Activated CD8-positive, alpha-beta memory T cell treated with anti-CD3 and anti-CD28 coated beads for 4 hours (primary cell): Measurements from ENCODE around the gene CRYZL1.

Experiments
- DNase-seq, 2 donors: peaks; one replicate each; pipeline ENCODE4 v3.0.0-alpha.2; 2020; ENCODE audit warnings: low read depth in 2 of 2

The CRYZL1 gene

GRCh38 chr21:33661146-33661545 lies 19.6 kb upstream of the CRYZL1 start:
- no peak for DNase-seq

DNA sequence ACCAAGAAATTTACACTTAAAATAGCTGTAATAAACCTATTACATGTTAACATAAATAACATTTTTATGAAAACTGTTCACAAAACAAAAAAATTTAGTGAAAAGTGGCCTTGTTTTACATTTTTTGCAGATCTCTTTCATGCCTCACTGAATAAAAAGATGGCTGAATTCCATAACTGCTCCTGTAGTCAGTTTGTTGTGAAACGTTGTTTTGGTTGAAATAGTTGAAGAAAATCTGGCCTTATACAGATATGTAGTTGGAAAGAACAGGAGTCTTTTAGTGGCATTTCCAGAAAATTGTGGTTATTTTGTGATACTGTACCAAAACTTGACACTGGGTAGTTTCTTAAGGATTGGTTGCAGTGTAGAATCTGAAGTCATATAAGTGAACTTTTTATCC lies 18.9 kb upstream of the CRYZL1 start:
- no peak for DNase-seq

DNA sequence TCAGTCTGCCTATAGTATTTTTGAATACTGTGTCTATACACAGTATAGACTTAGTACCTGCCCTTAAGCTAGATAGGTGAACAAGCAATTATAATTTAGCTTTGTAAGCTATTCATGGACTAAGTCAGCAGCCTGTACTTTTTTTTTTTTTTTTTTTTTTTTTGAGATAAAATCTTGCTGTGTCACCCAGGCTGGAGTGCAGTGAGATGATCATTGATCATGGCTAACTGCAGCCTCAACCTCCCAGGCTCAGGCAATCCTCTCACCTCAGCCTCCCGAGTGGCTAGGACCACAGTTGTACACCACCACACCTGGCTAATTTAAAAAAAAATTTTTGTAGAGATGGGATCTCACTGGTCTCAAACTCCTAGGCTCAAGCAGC lies 18.0 kb upstream of the CRYZL1 start:
- no peak for DNase-seq

GRCh38 chr21:33658919-33659567 lies 17.5 kb upstream of the CRYZL1 start:
- no peak for DNase-seq

DNA sequence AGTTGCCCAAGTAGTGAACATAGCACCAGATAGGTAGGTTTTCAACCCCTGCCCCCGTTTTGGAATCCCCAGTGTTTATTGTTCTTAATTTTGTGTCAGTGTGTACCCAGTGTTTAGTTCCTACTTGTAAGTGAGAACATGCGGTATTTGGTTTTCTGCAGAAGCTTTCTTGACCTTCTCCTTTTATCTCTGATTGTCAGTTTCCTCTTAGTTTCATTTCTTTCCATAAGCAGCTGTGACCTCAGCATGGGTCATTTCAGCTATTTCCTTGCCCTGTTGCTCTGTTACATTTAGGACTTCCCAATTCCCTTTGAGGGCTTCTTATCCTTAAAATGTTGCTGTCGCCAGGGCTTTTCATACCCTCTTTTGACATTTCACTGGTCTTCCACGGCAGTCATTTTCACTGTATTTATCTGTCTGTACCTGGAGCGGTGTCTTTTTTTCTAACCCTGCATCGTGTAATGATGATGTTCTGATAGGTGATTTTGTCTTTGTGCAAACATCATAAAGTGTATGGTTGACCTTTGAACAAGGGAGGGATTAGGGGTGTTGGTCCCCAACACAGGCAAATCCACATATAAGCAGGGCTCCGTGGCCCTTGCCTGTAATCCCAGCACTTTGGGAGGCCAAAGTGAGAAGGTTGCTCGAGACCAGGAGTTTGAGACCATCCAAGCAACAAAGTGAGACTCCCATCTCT lies 15.7 kb upstream of the CRYZL1 start:
- no peak for DNase-seq

GRCh38 chr21:33655588-33656221 lies 14.2 kb upstream of the CRYZL1 start:
- no peak for DNase-seq

- DNase-seq = no peak
Observed at GRCh38 chr21:33654412-33654811, 12.9 kb upstream of the CRYZL1 start.

DNA sequence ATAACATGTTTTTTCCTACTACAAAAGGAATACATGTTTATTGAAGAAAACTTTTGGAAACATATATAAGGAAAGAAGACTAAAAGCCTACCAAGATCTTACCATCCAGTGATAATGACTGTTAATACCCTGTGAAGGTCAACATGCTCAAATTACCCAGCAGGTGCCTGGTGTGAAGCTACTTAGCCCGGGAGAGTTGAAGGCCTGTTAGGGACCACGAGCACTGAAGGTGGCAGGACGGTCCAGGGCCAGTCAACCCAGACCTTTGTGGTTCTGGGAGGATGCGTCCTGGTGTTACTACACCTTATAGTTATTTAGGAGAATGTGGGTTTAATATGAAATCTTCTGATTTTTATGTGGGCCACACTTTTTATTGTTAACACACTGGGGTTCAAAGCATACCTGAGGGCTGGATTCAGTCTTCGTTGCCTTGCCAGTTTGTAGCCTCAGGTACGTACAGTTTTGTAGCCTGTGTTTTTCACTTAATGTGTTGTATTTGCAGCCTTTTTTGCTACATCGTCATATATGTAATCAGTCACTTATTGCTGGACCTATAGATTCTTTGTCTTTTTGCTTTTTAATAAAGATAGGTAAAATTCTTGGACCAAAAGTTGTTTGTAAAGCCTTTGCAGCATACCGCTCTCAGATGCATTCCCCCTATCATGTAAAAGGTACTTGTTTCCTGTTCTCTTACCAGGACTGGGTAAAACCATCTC lies 10.6 kb upstream of the CRYZL1 start:
- no peak for DNase-seq

DNA sequence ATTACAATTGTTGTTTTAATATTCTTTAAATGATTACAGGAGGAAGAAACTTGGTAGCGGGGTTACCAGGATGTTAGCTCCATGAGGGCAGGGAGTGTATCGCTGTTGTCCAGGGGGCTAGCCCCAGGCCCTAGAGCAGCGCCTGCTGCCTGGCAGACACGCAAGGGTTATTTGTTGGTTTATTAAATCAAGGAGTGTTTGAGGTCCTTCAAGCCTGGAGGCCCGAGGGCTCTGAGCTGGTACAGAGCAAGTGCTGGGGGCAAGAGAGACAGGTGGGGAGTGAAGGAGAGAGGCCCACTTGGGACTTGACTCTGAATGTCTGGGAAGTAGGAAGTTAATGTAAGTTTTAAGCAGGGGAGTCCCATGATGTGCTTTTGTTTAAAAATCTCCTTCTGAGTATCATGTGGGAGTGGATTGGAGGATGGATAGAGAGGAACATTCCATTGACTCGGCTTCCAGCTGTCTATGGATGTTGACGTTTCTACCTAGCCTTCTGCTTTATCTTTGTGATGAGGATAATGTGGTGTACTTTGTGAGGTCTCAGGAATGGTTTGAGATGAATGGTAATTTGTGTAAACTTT lies 9.5 kb upstream of the CRYZL1 start:
- no peak for DNase-seq

DNA sequence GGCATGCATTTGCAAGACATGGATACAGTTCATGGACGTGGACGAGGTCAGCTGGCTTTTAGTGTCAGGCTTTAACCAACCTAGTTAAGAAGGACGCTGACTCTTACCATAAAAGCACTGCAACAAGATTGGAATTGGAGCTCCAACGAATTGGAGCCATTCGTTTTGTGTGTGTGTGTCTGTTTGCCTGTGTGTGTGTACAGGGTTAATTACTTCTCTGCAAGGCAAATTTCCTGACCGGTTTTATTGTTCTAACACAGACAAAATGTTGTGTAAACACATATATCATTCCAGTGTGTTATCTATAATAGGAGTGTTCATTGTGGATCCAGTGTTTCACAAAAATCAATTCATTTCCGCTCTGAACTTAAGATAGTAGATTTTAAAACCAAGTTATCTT lies 8.7 kb upstream of the CRYZL1 start:
- DNase-seq = no peak

GRCh38 chr21:33648555-33648954 lies 7.0 kb upstream of the CRYZL1 start:
- DNase-seq = no peak

GRCh38 chr21:33647587-33647986 lies 6.0 kb upstream of the CRYZL1 start:
- no peak for DNase-seq

GRCh38 chr21:33645730-33646129 lies 4.2 kb upstream of the CRYZL1 start:
- DNase-seq = no peak

- DNase-seq = no peak
Observed at GRCh38 chr21:33644383-33645074, 3.0 kb upstream of the CRYZL1 start.

DNA sequence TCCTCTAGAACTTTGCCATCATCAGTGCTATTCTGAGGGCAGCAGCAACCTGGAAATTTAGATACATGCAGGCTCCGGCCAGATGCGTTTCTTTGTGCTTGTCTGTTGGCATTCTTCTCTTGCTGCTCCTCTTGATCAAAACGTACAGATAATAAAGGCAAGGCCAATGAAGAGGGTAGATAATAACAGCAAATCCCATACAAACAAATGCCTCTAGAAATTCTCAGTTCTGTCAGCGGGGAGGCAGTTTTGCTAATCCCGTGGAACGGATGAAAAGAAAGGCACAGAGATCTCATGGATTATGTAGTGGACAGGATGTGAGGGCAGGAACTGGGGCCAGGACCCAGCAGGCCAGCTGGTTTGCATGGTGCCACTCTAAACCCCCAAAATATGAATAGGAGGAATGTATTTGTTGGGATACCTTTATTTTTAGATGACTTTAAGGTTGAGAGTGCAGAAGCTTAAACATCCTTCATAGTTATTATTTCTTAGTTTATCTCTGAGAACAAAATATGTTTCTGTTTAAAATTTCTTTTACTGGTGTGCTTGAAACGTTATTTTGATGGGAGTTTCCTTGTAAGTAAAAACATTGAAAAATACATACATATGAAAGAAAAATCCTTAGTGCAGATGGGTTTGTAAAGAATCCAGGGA lies 2.2 kb upstream of the CRYZL1 start:
- DNase-seq = no peak

DNA sequence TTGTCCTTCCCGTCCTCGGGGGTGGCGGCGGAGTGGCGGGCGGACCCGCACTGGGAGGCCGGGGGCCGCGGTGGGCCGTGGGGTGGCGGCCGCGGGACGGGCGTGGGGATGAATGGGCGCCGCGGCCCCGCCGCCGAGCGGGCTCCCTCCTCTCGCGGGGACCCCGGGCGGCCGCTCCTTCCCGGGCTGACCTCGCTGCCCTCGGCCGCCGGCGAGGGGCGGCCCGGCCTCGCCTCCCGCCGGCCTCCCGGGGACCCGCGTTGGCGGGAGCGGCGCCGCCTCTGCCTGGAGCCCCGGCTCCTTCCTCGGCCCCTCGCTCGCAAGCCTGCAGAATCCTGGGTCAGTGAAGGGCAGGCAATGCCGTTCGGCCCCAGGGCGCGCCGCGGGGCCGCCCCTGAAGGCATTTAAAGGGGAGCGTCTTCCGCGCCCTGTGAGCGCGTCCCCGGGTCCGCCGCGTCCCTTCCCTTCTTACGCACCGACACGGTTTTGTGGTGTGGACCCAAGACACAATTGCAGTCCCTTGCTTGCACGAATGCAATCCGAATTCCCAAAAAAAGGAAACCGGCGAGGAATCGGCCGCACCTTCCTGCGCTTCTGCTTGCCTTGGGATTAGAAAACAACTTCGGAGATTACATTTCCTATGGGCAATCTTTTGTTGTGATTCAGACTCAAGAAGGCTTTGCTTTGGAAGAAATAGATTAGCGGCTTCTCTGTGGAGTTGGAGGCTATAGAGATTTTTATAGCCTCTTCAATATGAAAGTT lies 1.5 kb upstream of the CRYZL1 start:
- DNase-seq = no peak

GRCh38 chr21:33642027-33642895 lies 720 bp upstream of the CRYZL1 start, which contains the start of gene ITSN1:
ITSN1 (plus strand) TSS chr21:33642501; CDS start chr21:33718829, 76,328 bp downstream.
- DNase-seq = peak; percentile 99 to 100

GRCh38 chr21:33640697-33641351 lies 717 bp downstream of the CRYZL1 start:
- no peak for DNase-seq

DNA sequence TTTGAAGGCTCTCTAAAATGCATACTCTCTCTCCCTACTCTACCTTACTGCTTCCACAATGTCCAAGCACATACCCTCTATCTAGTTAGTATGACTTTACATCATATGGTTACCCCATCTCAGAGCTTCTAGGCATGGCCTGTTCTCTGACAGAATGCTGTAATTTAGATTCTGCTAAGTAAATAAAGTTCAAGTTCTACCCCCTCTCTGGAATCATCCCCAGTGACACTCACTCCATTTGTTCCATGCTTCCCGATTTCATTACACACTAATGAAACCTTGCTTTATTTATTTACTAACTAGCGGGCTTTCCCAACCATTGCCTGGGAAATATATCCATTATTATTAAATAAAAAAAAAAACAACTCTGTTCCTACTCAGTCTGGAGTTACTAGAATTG lies 7.3 kb downstream of the CRYZL1 start:
- no peak for DNase-seq
